GM21717 (cell line): Measurements from ENCODE around the gene FBXL17.
"Not testable (repeated sequence)": the region's sequence is repeated elsewhere in the genome, so short reads cannot be mapped to it uniquely, and the experiment has no call there.

ENCODE experiments used
- ATAC-seq: cut with Tn5 transposase; IDR thresholded peaks from one replicate; pipeline ENCODE4 v1.9.1; 2021; ENCODE audit warnings: mild to moderate bottlenecking, moderate library complexity; ENCODE audit not compliant: unreplicated experiment

The FBXL17 gene

GRCh38 chr5:108381954-108382783, at the start of gene FBXL17:
TSS of gene FBXL17 (minus strand) at chr5:108382098.
- ATAC-seq, result peak; percentile 80

GRCh38 chr5:108430931-108431608, 49.2 kb upstream of the FBXL17 start:
- no peak for ATAC-seq

GRCh38 chr5:108421713-108422112, 39.8 kb upstream of the FBXL17 start:
- no peak for ATAC-seq

- no peak for ATAC-seq
Measured at GRCh38 chr5:108420755-108421154, 38.9 kb upstream of the FBXL17 start.

GRCh38 chr5:108420158-108420557, 38.3 kb upstream of the FBXL17 start:
- no peak for ATAC-seq

- no peak for ATAC-seq
Measured at GRCh38 chr5:108418197-108418596, 36.3 kb upstream of the FBXL17 start.

- no peak for ATAC-seq
Measured at GRCh38 chr5:108417166-108417670, 35.3 kb upstream of the FBXL17 start.

- no peak for ATAC-seq
Measured at GRCh38 chr5:108415726-108416125, 33.8 kb upstream of the FBXL17 start.

GRCh38 chr5:108409786-108410185, 27.9 kb upstream of the FBXL17 start:
- no peak for ATAC-seq

GRCh38 chr5:108405201-108405600, 23.3 kb upstream of the FBXL17 start:
- ATAC-seq, result not testable (repeated sequence)

- no peak for ATAC-seq
Measured at GRCh38 chr5:108398964-108399363, 17.1 kb upstream of the FBXL17 start.

- not testable (repeated sequence) for ATAC-seq
Measured at GRCh38 chr5:108396837-108397236, 14.9 kb upstream of the FBXL17 start.

GRCh38 chr5:108387758-108388157, 5.9 kb upstream of the FBXL17 start:
- ATAC-seq, result no peak

GRCh38 chr5:108386345-108387061, 4.6 kb upstream of the FBXL17 start:
- no peak for ATAC-seq

GRCh38 chr5:108384741-108385140, 2.8 kb upstream of the FBXL17 start:
- no peak for ATAC-seq

- ATAC-seq, result no peak
Measured at GRCh38 chr5:108382784-108383330, 959 bp upstream of the FBXL17 start.

- peak; percentile 61 for ATAC-seq
Measured at GRCh38 chr5:108381350-108381953, 446 bp downstream of the FBXL17 start.

- peak; percentile 39 for ATAC-seq
Measured at GRCh38 chr5:108380531-108381349, 1.2 kb downstream of the FBXL17 start.

- no peak for ATAC-seq
Measured at GRCh38 chr5:108379722-108380530, 2.0 kb downstream of the FBXL17 start.
